Measurements from ENCODE around the gene ANKRD33B. TPM values are rescaled to one million over a fixed set of nuclear protein-coding genes. Genes with fewer than 3 reads are reported as not detected.

The ANKRD33B gene
- total RNA-seq, 1 donor from 2014 or later: 2.1 TPM

DNA sequence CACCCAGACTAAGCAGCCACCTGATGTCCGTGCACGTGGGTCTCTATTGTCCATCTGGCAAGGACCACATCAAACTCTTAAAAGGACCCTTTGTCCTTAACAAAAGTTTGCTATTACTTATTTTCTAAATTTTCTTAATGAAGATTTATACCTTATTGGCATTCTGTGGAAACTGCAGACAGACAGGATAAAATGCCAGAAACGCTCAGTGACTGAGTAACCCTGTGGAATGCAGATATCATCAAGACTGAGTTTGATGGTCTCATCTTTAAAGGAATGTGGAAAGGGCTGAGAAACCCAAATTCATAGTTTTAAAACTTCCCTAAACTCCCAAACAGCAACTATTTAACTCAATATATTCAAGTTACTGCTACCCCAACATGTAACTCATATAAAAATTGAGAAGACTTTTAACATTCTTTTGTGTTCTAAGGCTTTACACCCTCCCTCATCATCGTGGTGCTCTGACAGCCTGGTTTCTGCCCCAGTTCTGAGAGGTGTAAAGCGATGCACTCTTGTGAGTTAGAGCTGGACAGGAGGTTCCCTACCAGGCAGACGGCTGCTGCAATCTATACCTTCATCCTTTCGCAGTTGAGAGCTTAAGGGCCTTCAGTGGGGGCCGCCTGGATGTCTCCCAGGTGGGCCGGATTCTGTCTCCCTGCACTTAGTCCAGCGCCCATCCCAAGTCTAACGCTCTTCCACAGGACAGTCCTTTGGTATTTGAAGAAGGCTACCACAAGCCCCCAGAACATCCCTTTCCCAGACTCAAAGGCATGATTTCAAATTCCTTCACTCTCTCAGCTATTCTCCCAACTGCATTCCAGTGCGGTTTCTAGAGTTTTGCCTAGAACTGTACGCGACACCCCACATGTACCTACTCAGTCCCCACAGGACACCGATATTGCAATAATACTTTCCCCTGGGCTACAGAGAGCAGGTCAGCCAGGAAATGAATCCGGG lies 128.2 kb downstream of the ANKRD33B start:
- DNase-seq (ENCODE audit: low read depth in 2 of 2): no peak

DNA sequence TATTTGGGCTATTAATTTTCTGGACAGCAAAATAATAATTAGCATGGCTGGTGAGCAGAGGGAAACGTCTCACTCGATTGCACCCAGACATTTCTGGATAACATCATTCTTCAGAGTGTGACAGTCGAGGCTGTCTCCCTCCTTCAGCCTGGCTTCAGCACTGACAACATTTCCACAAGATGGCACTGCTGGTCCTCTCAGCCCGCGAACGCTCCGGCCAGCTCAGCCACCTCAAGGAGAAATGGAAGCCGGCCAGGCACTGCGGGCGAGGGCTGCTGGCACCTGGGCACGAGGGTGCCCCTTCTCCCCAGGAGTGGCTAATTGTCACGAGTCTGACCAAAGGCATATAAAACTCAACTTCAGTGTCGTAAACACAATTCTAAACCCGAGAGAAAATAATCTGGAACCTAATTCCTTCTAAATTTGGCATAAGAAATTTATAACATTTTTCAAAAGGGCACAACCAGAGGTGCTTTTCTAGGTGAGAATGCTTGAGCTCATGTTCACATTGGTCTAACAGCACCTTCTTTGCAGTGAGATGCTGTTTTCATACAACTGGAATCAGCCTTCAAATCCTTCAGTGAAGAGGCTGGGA lies 131.3 kb downstream of the ANKRD33B start:
- DNase-seq (ENCODE audit: low read depth in 2 of 2): peak; percentile 35 to 74

DNA sequence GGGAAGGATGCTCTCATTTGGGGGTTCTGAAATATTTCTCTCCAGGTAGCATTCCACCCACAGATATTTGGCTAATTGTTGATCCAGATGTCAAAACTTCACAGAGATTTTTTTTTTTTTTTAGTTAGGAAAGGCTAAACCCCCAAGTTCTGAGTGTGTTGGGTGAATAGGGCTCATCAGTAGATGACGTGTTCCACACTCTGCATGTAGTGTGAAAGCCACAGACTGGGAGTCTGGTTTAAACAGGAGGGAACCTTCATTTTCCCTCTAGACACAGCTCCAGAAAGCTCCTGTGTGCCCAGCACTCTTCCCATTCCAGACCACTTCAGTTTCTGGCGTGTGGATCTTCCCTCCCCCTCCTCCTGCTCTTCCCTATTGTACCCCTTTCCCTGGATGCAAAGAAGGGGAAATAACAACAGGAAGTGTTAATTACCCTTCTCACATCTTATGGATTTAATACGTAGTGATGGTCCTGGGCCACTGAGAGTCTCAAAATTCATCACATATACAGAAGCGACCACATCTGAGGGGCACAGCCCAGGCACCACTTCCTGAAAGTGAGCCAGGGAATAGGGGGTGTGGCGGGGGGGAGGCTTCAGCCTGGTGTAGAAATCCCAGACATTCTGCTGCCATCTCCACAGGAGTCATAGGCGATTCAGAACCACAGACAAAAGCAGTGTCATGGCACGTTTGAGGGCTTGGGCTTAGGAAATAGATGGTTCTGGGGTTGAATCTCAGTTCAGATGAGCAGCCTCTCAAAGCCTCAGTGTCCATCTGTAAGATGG lies 132.1 kb downstream of the ANKRD33B start:
- no peak for DNase-seq (ENCODE audit: low read depth in 2 of 2)

DNA sequence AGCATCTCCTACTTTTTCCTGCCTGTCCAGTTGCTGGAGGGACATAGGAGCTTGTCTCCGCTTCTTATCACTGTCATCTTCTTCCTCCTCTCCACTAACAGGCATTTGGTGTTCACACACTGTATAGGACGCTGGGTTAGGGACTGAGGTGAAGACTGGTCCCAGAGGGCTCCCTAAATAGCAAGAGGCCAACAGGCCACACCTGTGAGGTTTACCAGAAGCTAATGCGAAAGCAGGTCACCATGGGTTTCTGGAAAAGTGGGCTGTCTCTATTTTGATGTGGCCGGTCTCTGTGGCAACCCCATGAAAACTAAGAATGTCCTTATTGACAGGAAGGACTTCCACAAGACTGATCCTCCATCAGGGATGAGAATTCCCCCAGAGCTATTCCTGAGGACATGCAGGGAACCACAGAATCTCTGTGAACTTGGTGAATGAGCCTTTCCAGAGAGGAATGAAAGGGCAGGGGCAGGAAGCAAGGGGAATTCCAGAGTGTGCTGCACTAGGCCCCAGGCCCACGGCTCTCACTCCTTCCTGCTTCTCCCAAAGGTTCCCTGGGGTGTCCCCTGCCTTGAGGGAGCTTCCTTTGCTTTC lies 135.5 kb downstream of the ANKRD33B start:
- peak in 1 of 2 donors; percentile 46 for DNase-seq (ENCODE audit: low read depth in 2 of 2)

DNA sequence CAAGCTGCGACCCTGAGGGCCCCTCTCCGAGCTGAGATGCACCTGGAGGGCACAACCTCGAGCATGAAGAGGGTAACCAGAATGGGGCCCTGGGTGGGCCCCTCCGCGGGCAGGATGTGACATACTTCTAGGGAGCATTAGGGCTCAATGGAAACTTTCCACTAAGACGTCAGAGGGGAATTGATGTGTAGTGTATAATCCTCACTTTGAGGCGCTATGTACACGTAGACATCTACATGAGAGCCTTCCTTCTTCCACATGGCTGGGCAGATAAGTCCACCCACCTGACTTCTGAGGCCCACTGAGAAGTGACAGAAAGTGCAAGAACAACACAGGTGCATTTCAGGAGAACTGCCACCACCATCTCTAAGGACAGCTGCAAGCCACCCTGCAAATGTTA lies 136.1 kb downstream of the ANKRD33B start:
- no peak for DNase-seq (ENCODE audit: low read depth in 2 of 2)

DNA sequence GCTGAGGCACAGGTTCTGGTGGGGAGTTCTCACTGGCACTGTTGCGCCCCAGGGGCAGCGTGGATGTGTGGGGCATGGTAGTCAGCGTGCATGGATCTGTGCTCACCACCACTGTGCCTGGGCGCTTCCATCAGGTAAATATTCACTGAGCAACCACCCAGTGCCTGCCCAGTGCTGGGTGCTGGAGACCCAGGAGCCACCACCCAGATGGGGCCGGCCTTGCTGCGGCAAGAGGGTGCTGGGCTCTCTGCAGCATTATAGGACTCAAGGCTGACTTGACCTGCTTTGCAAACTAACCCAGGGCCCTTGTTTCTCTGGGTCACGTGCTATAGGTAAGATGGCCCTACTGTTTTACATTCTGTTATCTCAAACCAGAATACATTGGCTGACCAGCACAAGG lies 136.6 kb downstream of the ANKRD33B start:
- DNase-seq (ENCODE audit: low read depth in 2 of 2): no peak

DNA sequence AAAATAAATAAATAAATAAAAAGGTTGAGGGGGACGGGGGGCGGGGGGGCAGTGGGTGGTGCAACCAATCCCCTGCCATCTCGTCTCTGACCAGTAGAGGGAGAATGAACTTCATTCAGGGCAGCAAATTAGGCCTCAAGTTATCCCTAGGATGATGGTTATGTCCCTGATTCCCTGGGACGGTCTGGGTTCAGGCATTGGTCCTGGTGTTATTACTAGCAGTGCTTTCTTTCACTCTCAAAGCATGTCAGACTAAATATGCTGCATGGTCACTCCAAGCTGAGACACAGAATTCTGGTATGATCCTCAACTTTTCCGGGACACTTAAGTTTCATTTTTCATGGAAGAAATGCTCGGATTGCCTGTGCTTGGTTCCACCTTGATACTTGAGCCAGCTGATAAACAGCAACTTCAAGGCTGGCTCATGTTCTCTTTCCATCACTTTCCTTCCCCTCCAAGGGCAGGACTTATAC lies 137.7 kb downstream of the ANKRD33B start:
- peak; percentile 30 to 65 for DNase-seq (ENCODE audit: low read depth in 2 of 2)

DNA sequence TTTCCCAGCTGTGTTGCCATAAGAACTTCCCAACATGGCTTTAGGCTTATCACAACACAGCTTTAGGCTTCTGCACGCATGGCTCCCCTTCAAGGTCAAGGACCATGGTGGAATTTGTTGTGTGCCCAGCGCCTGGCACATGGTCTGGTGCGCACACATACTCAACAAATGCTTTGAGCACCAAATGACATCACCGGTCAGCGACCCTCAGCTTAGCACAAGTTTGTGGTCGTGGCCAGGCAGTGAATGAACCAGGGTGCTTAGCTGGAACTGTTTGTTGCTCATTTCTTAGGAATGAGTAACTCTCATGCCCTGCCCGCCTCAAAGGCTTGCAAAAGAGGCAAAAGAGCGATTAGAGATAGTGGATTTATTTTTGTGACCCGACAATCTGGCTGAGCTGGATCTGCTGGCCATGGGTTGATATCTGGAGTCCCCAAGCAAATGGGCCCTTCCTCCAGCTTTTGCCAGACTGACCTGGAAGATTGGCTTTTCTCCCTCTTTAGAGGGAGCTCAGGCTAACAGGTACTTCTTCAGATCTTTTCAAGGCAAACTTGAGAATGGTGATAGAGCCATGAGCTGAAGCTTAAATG lies 138.3 kb downstream of the ANKRD33B start:
- peak in 1 of 2 donors; percentile 33 for DNase-seq (ENCODE audit: low read depth in 2 of 2)

DNA sequence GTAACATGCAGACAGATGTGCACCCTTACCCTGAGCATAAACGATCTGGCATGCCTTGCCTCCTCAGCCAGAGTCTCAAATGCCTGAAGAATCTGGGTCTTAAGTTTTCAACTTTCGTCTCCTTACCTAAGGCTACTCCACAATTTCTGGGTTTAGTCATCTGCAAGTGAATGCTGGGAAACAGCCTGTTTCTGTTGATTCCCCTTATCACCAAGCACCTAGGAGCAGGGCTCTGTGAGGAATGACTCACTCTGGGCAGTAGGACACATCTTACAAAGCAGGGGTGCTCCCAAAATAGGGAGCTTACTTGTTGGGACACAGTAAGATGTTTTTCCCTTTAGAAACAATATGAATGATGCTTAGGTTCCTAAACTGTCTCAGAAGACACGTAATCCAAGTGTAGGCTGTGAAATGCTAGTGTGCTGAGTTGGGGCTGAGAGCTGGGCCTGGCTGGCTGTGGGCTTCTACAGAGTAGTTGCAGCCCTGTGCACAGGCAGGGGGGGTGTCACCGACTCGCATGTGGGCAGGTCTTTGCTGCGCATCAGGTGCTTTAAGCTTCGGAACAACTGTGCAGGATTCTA lies 139.1 kb downstream of the ANKRD33B start:
- DNase-seq (ENCODE audit: low read depth in 2 of 2): peak in 1 of 2 donors; percentile 21

DNA sequence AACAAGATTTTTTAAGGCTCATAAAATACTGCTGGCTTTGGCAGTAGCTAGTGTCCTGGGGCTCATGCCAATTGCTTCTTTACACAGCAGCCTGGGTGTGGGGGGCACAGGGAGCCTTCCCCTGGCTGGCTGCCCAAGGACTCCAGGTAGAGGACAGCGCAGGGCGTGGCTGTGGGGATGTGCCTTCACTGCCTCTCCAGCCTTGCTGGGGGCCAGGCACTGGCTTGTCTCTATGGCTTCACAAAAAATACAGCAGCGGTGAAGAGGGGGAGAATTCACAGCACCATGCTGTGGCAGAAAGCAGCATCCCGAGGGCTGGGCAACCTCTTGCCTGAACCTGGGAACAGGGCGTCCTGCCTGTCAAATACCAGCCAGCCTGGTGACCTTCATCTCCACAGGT lies 139.8 kb downstream of the ANKRD33B start:
- no peak for DNase-seq (ENCODE audit: low read depth in 2 of 2)

DNA sequence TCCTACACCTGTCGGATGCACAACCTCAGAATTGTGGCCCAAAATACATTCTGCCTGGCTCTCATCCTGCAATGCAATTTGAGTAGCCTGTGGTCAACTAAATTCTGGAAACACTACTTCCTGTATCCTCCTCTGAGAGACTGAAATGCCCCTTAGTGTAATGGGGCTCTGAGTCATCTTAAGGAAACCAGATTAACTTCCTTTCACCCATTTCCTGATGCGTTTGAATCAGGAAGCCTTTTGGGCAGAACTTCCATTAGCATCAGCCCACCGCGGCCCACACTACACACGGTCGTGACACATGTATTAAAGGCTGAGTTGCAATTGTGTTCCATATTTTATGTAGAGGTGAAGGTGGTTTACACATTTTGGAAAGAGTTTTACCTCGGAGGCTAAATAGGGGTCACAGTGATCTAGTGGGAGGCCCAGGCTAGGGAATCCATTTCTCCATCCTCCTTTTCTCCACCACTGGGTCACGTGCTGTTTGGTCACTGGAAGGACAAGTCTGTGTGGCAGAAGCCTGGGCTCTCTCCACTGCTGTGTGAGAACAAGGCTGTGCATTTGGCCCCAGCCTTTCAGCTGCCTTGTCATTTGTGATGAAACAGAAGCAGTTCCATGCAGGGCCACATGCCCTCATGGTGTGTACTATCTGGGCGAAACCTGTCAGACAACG lies 141.2 kb downstream of the ANKRD33B start:
- DNase-seq (ENCODE audit: low read depth in 2 of 2): peak in 1 of 2 donors; percentile 71

DNA sequence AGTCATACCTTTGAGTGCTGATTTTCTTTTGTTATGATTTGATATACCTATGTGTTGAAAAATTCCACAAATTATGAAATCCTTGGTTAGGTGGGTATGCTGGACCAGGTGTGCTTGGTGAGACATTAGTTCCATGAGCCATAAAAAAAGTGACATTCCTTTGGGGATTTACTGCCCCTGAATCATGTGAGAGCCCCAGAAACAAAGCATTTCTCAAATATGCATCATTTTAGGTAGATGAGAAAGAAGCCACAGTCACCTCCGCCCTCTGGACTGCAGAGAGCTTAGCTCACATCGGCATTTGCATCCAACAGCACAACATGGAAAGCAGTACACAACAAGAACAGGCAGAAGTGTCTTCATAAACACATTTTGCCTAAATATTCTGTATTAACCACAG lies 141.9 kb downstream of the ANKRD33B start:
- DNase-seq (ENCODE audit: low read depth in 2 of 2): no peak

DNA sequence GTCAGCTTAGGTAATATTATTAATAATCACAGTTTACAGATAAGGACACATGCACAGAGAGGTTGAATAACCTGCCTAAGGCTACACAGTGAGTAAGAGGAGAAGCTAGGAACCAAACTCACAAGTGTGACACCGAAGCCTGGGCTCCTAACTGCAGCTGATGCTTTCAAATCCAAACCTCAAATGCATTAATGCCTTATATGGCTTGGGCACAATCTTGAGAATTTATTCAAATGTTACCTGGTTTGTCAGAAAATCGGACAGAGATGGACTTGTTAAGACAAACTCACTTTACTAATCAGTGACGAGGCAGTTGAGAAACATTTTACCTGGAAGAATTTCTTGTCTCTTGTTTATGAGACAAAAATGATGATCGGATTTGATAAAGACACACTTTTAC lies 142.5 kb downstream of the ANKRD33B start:
- DNase-seq (ENCODE audit: low read depth in 2 of 2): no peak

Other genes with a start within 250 kb of the ANKRD33B start
- 34.5 and 68.9 TPM in 2 replicates for gene MARCHF6, start 210.4 kb upstream of the ANKRD33B start, total RNA-seq
- gene ROPN1L, start 122.2 kb upstream of the ANKRD33B start, total RNA-seq: 1.6 and 2.2 TPM in 2 replicates
- 16.3 and 34.3 TPM in 2 replicates for gene DAP, start 197.2 kb downstream of the ANKRD33B start, total RNA-seq